ENCODE measurements around the gene PPFIBP1. TPM values are rescaled to one million over a fixed set of nuclear protein-coding genes. Genes with fewer than 3 reads are reported as not detected.

The PPFIBP1 gene
- polyA plus RNA-seq, 2 of the 4 experiments (the other 2 are of a cell fraction), result 24.8 to 89.0 TPM

DNA sequence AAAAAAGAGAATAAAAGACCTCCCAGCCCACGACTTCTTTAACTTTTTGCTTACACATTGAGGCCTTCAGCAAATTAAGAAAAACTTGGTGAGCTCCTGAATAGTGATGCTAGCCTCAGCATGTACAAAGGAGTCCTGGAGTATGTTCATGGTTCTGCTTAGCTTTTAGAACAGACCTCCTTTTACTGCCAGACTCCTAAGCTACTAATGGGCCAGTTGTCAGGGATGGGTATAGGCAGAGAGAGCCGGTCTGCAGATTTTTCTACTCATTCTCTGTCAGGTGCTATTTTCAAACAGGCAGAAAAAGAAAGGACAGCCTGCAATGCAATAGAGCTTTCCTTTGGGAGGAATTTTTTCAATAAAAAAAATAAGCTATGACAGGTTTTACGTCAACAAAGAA lies 90.4 kb downstream of the PPFIBP1 start:
- ChIA-PET CTCF (interaction anchor here (1.1 to 1.2 kb wide), 2 partner anchors 9 to 38 kb away, joined by 3 read pairs; no protein-coding TSS in a partner anchor), POLR2A (no interaction called here)
- Histone ChIP-seq H3K9me3 (no peaks in the 10 kb centered on the region), H3K4me3 (no peak overlapping the region), H3K4me1 (peaks cover 68% of the 10 kb centered on the region), H3K4me2 (no peak overlapping the region), H3K27ac (0 out of 6 replicates have a peak overlapping the region, but pooled peaks of 1 of the 2 experiments have one; percentile 21)
- DNase-seq (ENCODE audit: low read depth in 1 of 2, low spot score in 1 of 2) (no peak), ATAC-seq (no peak), FAIRE-seq (no peak)
- WGBS (ENCODE audit: missing lambda C conversion rate), result 93% methylated on average over 3 of the region's 3 CpGs
- TF ChIP-seq HEYL (CRISPR knock-in tag; IDR thresholded peaks at IDR 0.05) (no peak), ZFP36 (IDR thresholded peaks at IDR 0.05; ENCODE audit: borderline replicate concordance, partially characterized antibody) (no peak), POLR2A (IDR thresholded peaks at IDR 0.05; ENCODE audit: low read length) (no peak), EHF (CRISPR knock-in tag; IDR thresholded peaks at IDR 0.05) (no peak), BHLHE40 (IDR thresholded peaks at IDR 0.05; ENCODE audit: low read depth, low read length) (no peak), CHD4 (IDR thresholded peaks at IDR 0.05; ENCODE audit: borderline replicate concordance) (no peak), SREBF2 (IDR thresholded peaks at IDR 0.05) (no peak), NPAS2 (CRISPR knock-in tag; IDR thresholded peaks at IDR 0.05; ENCODE audit: borderline replicate concordance) (no peak), ZSCAN20 (CRISPR knock-in tag; IDR thresholded peaks at IDR 0.05) (no peak), NR3C1 (IDR thresholded peaks at IDR 0.05) (no peak), NFE2L2 (conservative IDR thresholded peaks at IDR 0.05; ENCODE audit: low read length) (no peak), POLR2AphosphoS2 (conservative IDR thresholded peaks at IDR 0.05; ENCODE audit: low read length) (no peak)
- TF ChIP-seq, protein P1, sequence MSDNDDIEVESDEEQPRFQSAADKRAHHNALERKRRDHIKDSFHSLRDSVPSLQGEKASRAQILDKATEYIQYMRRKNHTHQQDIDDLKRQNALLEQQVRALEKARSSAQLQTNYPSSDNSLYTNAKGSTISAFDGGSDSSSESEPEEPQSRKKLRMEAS (IDR thresholded peaks at IDR 0.05), result no peak

DNA sequence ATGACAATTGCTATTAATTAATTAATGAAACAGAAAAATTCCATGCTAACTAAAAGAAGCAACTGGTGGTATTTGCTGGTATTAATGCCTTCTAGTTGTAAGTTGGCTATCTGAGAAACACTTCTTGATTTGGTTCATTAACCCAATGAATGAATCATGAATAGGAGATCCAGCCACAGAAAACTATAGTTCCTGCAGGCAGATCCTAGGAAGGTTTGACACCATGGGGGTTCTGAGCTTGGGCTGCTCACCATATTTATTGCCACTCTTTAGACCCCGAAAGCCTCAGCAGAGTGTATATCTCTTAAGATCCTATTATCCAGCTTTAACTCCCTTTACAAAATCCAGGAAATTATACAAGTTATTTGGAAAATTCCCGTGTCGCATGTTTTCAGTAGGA lies 90.9 kb downstream of the PPFIBP1 start:
- WGBS (ENCODE audit: missing lambda C conversion rate), result 92% methylated on average over 3 of the region's 3 CpGs
- ChIA-PET CTCF (interaction anchor here (1.1 to 1.2 kb wide), 2 partner anchors 9 to 38 kb away, joined by 3 read pairs; no protein-coding TSS in a partner anchor), POLR2A (no interaction called here)
- H3K4me2 ChIP-seq, result peak overlapping the region; percentile 52
- FAIRE-seq (no peak), DNase-seq (ENCODE audit: low read depth in 1 of 2, low spot score in 1 of 2) (no peak), ATAC-seq (no peak)
- peak overlapping the region in 1 of 2 experiments; percentile 30; a peak in 2 of 6 replicates for H3K27ac ChIP-seq
- no peak overlapping the region for H3K4me3 ChIP-seq
- no peak for TF ChIP-seq POLR2A (IDR thresholded peaks at IDR 0.05; ENCODE audit: low read length)
- no peak for TF ChIP-seq NPAS2 (CRISPR knock-in tag; IDR thresholded peaks at IDR 0.05; ENCODE audit: borderline replicate concordance)
- TF ChIP-seq, protein P2, sequence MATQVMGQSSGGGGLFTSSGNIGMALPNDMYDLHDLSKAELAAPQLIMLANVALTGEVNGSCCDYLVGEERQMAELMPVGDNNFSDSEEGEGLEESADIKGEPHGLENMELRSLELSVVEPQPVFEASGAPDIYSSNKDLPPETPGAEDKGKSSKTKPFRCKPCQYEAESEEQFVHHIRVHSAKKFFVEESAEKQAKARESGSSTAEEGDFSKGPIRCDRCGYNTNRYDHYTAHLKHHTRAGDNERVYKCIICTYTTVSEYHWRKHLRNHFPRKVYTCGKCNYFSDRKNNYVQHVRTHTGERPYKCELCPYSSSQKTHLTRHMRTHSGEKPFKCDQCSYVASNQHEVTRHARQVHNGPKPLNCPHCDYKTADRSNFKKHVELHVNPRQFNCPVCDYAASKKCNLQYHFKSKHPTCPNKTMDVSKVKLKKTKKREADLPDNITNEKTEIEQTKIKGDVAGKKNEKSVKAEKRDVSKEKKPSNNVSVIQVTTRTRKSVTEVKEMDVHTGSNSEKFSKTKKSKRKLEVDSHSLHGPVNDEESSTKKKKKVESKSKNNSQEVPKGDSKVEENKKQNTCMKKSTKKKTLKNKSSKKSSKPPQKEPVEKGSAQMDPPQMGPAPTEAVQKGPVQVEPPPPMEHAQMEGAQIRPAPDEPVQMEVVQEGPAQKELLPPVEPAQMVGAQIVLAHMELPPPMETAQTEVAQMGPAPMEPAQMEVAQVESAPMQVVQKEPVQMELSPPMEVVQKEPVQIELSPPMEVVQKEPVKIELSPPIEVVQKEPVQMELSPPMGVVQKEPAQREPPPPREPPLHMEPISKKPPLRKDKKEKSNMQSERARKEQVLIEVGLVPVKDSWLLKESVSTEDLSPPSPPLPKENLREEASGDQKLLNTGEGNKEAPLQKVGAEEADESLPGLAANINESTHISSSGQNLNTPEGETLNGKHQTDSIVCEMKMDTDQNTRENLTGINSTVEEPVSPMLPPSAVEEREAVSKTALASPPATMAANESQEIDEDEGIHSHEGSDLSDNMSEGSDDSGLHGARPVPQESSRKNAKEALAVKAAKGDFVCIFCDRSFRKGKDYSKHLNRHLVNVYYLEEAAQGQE (IDR thresholded peaks at IDR 0.05), result no peak
- TF ChIP-seq SMC3 (IDR thresholded peaks at IDR 0.05), result no peak
- TF ChIP-seq MYC (IDR thresholded peaks at IDR 0.05; ENCODE audit: borderline replicate concordance, low read length), result no peak
- TF ChIP-seq EP300 (IDR thresholded peaks at IDR 0.05), result no peak
- no peak for TF ChIP-seq HOXB13 (CRISPR knock-in tag; IDR thresholded peaks at IDR 0.05; ENCODE audit: low read depth)
- no peak for TF ChIP-seq JUNB (IDR thresholded peaks at IDR 0.05)
- TF ChIP-seq, protein P3, sequence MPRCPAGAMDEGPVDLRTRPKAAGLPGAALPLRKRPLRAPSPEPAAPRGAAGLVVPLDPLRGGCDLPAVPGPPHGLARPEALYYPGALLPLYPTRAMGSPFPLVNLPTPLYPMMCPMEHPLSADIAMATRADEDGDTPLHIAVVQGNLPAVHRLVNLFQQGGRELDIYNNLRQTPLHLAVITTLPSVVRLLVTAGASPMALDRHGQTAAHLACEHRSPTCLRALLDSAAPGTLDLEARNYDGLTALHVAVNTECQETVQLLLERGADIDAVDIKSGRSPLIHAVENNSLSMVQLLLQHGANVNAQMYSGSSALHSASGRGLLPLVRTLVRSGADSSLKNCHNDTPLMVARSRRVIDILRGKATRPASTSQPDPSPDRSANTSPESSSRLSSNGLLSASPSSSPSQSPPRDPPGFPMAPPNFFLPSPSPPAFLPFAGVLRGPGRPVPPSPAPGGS (IDR thresholded peaks at IDR 0.05), result no peak
- TF ChIP-seq, protein P4, sequence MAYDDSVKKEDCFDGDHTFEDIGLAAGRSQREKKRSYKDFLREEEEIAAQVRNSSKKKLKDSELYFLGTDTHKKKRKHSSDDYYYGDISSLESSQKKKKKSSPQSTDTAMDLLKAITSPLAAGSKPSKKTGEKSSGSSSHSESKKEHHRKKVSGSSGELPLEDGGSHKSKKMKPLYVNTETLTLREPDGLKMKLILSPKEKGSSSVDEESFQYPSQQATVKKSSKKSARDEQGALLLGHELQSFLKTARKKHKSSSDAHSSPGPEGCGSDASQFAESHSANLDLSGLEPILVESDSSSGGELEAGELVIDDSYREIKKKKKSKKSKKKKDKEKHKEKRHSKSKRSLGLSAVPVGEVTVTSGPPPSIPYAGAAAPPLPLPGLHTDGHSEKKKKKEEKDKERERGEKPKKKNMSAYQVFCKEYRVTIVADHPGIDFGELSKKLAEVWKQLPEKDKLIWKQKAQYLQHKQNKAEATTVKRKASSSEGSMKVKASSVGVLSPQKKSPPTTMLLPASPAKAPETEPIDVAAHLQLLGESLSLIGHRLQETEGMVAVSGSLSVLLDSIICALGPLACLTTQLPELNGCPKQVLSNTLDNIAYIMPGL (CRISPR knock-in tag; IDR thresholded peaks at IDR 0.05; ENCODE audit: borderline replicate concordance), result no peak
- TF ChIP-seq FOXS1 (CRISPR knock-in tag; IDR thresholded peaks at IDR 0.05), result no peak
- no peak for TF ChIP-seq FOSL2 (IDR thresholded peaks at IDR 0.05)
- no peak for TF ChIP-seq FOSL2 (CRISPR knock-in tag; IDR thresholded peaks at IDR 0.05)
- no peak for TF ChIP-seq RFX5 (IDR thresholded peaks at IDR 0.05)
- no peak for TF ChIP-seq NR3C1 (IDR thresholded peaks at IDR 0.05)
- no peak for TF ChIP-seq KDM1A (IDR thresholded peaks at IDR 0.05; ENCODE audit: low read depth)
- TF ChIP-seq TFCP2L1 (CRISPR knock-in tag; IDR thresholded peaks at IDR 0.05), result no peak
- TF ChIP-seq, protein P5, sequence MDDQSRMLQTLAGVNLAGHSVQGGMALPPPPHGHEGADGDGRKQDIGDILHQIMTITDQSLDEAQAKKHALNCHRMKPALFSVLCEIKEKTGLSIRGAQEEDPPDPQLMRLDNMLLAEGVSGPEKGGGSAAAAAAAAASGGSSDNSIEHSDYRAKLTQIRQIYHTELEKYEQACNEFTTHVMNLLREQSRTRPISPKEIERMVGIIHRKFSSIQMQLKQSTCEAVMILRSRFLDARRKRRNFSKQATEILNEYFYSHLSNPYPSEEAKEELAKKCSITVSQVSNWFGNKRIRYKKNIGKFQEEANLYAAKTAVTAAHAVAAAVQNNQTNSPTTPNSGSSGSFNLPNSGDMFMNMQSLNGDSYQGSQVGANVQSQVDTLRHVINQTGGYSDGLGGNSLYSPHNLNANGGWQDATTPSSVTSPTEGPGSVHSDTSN (IDR thresholded peaks at IDR 0.05), result no peak
- TF ChIP-seq RAD21 (conservative IDR thresholded peaks at IDR 0.05 in 1 of 2, IDR thresholded peaks at IDR 0.05 in 1 of 2), result no peak
- no peak for TF ChIP-seq KDM5A (IDR thresholded peaks at IDR 0.05)
- TF ChIP-seq, protein P6, sequence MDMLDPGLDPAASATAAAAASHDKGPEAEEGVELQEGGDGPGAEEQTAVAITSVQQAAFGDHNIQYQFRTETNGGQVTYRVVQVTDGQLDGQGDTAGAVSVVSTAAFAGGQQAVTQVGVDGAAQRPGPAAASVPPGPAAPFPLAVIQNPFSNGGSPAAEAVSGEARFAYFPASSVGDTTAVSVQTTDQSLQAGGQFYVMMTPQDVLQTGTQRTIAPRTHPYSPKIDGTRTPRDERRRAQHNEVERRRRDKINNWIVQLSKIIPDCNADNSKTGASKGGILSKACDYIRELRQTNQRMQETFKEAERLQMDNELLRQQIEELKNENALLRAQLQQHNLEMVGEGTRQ (IDR thresholded peaks at IDR 0.05), result no peak
- no peaks in the 10 kb centered on the region for H3K9me3 ChIP-seq
- peaks cover 68% of the 10 kb centered on the region for H3K4me1 ChIP-seq

Measured in A549 (cell line).